IMR-90 (cell line): ENCODE measurements around the gene RAPGEF5. TPM values are rescaled to one million over a fixed set of nuclear protein-coding genes. Genes with fewer than 3 reads are reported as not detected.

Experiments
- ATAC-seq: fragments of 200-7000 bp; cut with Tn5 transposase; 2 replicates; pipeline ENCODE4 v1.9.1; 2020; ENCODE audit warnings: low read depth, mild to moderate bottlenecking, moderate library complexity
- BruUV-seq: library from RNA; stranded (reverse); fragments of 400-500 nt; replicated peaks from 2 replicates; lab custom pipeline; 2021; lab: Mats Ljungman, UMichigan
- CTCF ChIA-PET: fragments of 300-600 bp; formaldehyde crosslinking; extraction: SDS; loops from one replicate; lab custom pipeline; 2021; ENCODE audit warnings: antibody characterized with exemption; lab: Yijun Ruan, JAX
- POLR2A ChIA-PET: fragments of 300-600 bp; sonication (Branson Sonifier 250); formaldehyde crosslinking; loops from one replicate; lab custom pipeline; 2022; ENCODE audit warnings: antibody characterized with exemption; ENCODE audit not compliant: unreplicated experiment; lab: Charles Lee
- DNase-seq: peaks from one replicate; pipeline ENCODE4 v3.0.0; 2013
- H2AFZ ChIP-seq: replicated peaks from 2 replicates; pipeline ENCODE3; 2013; ENCODE audit warnings: low read length, mild to moderate bottlenecking; ENCODE audit not compliant: poor library complexity
- H2AK5ac ChIP-seq: 2 replicates; pipeline ENCODE4 v1.6.1; 2013; ENCODE audit warnings: low read depth, low read length, inconsistent platforms
- H2AK9ac ChIP-seq: replicated peaks from 2 replicates; pipeline ENCODE3; 2013; ENCODE audit warnings: mild to moderate bottlenecking, low read depth, low read length, moderate library complexity; ENCODE audit not compliant: poor library complexity
- H2BK120ac ChIP-seq: 2 replicates; pipeline ENCODE4 v1.6.1; 2013; ENCODE audit warnings: low read depth, low read length, inconsistent platforms
- H2BK15ac ChIP-seq: 3 replicates; pipeline ENCODE4 v1.6.1; 2013; ENCODE audit warnings: low read depth, low read length, inconsistent platforms
- H2BK20ac ChIP-seq: 2 replicates; pipeline ENCODE4 v1.6.1; 2013; ENCODE audit warnings: low read depth, mild to moderate bottlenecking, inconsistent platforms, low read length, moderate library complexity
- H2BK5ac ChIP-seq: 2 replicates; pipeline ENCODE4 v1.6.1; 2013; ENCODE audit warnings: mild to moderate bottlenecking, low read depth, low read length, inconsistent platforms; ENCODE audit not compliant: poor library complexity, severe bottlenecking
- H3K14ac ChIP-seq: replicated peaks from 2 replicates; pipeline ENCODE4 v1.6.1; 2013; ENCODE audit warnings: low read depth, low read length, inconsistent platforms
- H3K18ac ChIP-seq: 2 replicates; pipeline ENCODE4 v1.6.1; 2013; ENCODE audit warnings: low read depth, low read length, control low read depth
- H3K23ac ChIP-seq: 2 replicates; pipeline ENCODE4 v1.6.1; 2013; ENCODE audit warnings: low read depth, low read length, inconsistent platforms
- H3K27ac ChIP-seq: 2 replicates; pipeline ENCODE4 v1.5.1; 2013; ENCODE audit warnings: mild to moderate bottlenecking, control low read depth, low read length; ENCODE audit not compliant: insufficient read depth
- H3K27me3 ChIP-seq: 2 replicates; pipeline ENCODE4 v1.6.1; 2013; ENCODE audit warnings: low read length; ENCODE audit not compliant: control insufficient read depth, insufficient read depth
- H3K36me3 ChIP-seq: 2 replicates; pipeline ENCODE4 v1.6.1; 2013; ENCODE audit warnings: low read length, mixed read lengths; ENCODE audit not compliant: control insufficient read depth, insufficient read depth
- H3K4ac ChIP-seq: 2 replicates; pipeline ENCODE4 v1.6.1; 2013; ENCODE audit warnings: low read depth, low read length, inconsistent platforms
- H3K4me1 ChIP-seq: 2 replicates; pipeline ENCODE4 v1.6.1; 2013; ENCODE audit warnings: low read length, mixed read lengths; ENCODE audit not compliant: control insufficient read depth, insufficient read depth
- H3K4me2 ChIP-seq: 2 replicates; pipeline ENCODE4 v1.6.1; 2013; ENCODE audit warnings: low read depth, mild to moderate bottlenecking, control low read depth, low read length, moderate library complexity
- H3K4me3 ChIP-seq: 2 replicates; pipeline ENCODE4 v1.5.1; 2013; ENCODE audit warnings: low read depth, mild to moderate bottlenecking, control low read depth, low read length, moderate library complexity; ENCODE audit not compliant: insufficient read depth
- H3K56ac ChIP-seq: 2 replicates; pipeline ENCODE4 v1.6.1; 2013; ENCODE audit warnings: low read length, inconsistent platforms; ENCODE audit not compliant: insufficient read depth; ENCODE audit errors: extremely low read depth
- H3K79me1 ChIP-seq, 2 experiments: 2 replicates each; pipeline ENCODE4 v1.6.1; 2013; ENCODE audit warnings: low read length in 2 of 2, inconsistent platforms in 1 of 2, low read depth in 1 of 2
- H3K9ac ChIP-seq: 2 replicates; pipeline ENCODE4 v1.6.1; 2013; ENCODE audit warnings: low read depth, low read length, control low read depth
- H3K9me1 ChIP-seq: 2 replicates; pipeline ENCODE4 v1.6.1; 2013; ENCODE audit warnings: low read length, inconsistent platforms; ENCODE audit not compliant: insufficient read depth
- H3K9me3 ChIP-seq: 2 replicates; pipeline ENCODE4 v1.6.1; 2013; ENCODE audit warnings: low read length; ENCODE audit not compliant: control insufficient read depth, insufficient read depth
- H4K20me1 ChIP-seq: 2 replicates; pipeline ENCODE4 v1.6.1; 2013; ENCODE audit warnings: low read length, inconsistent platforms; ENCODE audit not compliant: insufficient read depth
- H4K5ac ChIP-seq: 2 replicates; pipeline ENCODE4 v1.6.1; 2013; ENCODE audit warnings: mild to moderate bottlenecking, low read depth, low read length, control low read depth
- H4K8ac ChIP-seq, 2 experiments: 2 replicates each; pipeline ENCODE4 v1.6.1; 2013; ENCODE audit warnings: low read depth in 2 of 2, low read length in 2 of 2, control low read depth in 1 of 2, inconsistent platforms in 1 of 2
- H4K91ac ChIP-seq: 2 replicates; pipeline ENCODE4 v1.6.1; 2013; ENCODE audit warnings: low read depth, low read length, inconsistent platforms; ENCODE audit not compliant: insufficient read depth
- BHLHE40 ChIP-seq: fragments of 150-350 bp; IDR thresholded peaks from 2 replicates; pipeline ENCODE4 v1.6.1; 2016; ENCODE audit warnings: mild to moderate bottlenecking, low read depth, low read length
- CEBPB ChIP-seq: IDR thresholded peaks from 2 replicates; pipeline ENCODE4 v1.6.1; 2012; ENCODE audit warnings: low read depth, low read length, improper control_type of control experiment
- CHD1 ChIP-seq: IDR thresholded peaks from 2 replicates; pipeline ENCODE4 v1.6.1; 2012; ENCODE audit warnings: low read depth, low read length, improper control_type of control experiment
- FOS ChIP-seq: fragments of 150-350 bp; IDR thresholded peaks from 2 replicates; pipeline ENCODE4 v1.6.1; 2016; ENCODE audit warnings: low read depth, low read length
- MAFK ChIP-seq: IDR thresholded peaks from 2 replicates; pipeline ENCODE4 v1.6.1; 2012; ENCODE audit warnings: low read depth, low read length, improper control_type of control experiment
- MAZ ChIP-seq: IDR thresholded peaks from 2 replicates; pipeline ENCODE4 v1.6.1; 2012; ENCODE audit warnings: low read depth, mild to moderate bottlenecking, low read length, improper control_type of control experiment, moderate library complexity, borderline replicate concordance
- MXI1 ChIP-seq: IDR thresholded peaks from 2 replicates; pipeline ENCODE4 v1.6.1; 2012; ENCODE audit warnings: low read depth, mild to moderate bottlenecking, low read length, moderate library complexity, borderline replicate concordance
- NFE2L2 ChIP-seq: fragments of 150-350 bp; IDR thresholded peaks from 2 replicates; pipeline ENCODE4 v1.6.1; 2016; ENCODE audit warnings: low read depth, mild to moderate bottlenecking, low read length
- POLR2A ChIP-seq: IDR thresholded peaks from 2 replicates; pipeline ENCODE4 v1.6.1; 2012; ENCODE audit warnings: mild to moderate bottlenecking, low read depth, low read length
- RAD21 ChIP-seq: IDR thresholded peaks from 2 replicates; pipeline ENCODE4 v1.6.1; 2012; ENCODE audit warnings: low read length, improper control_type of control experiment
- RCOR1 ChIP-seq: IDR thresholded peaks from 2 replicates; pipeline ENCODE4 v1.6.1; 2012; ENCODE audit warnings: mild to moderate bottlenecking, low read length, improper control_type of control experiment; ENCODE audit not compliant: insufficient replicate concordance
- RFX5 ChIP-seq: IDR thresholded peaks from 2 replicates; pipeline ENCODE4 v1.8.0; 2012; ENCODE audit warnings: low read depth, mild to moderate bottlenecking, low read length, moderate library complexity
- WGBS, 2 experiments: methylation state at CpG; one replicate each; pipeline versions ENCODE4 v1.1.5 to v1.1.7; 2013; ENCODE audit warnings: missing lambda C conversion rate in 2 of 2; ENCODE audit not compliant: insufficient read length in 1 of 2; ENCODE audit errors: extremely low coverage in 2 of 2; 5-methylcytosine and 5-hydroxymethylcytosine counted together
- dilution Hi-C: fragments of 300-500 bp; cut with HindIII; formaldehyde crosslinking; loops from one replicate; pipeline ENCODE4 v1.14.3; 2018; ENCODE audit warnings: low sequenced_read_pairs; ENCODE audit not compliant: unreplicated experiment
- in situ Hi-C: fragments of 300-500 bp; cut with MboI; formaldehyde crosslinking; loops from 3 replicates; pipeline ENCODE4 v1.14.3; 2019; ENCODE audit warnings: low sequenced_read_pairs, inconsistent platforms, mixed read lengths
- intact Hi-C: fragments of 100-400 bp; cut with micrococcal nuclease; formaldehyde crosslinking; loops from 2 replicates; pipeline ENCODE4 v1.10.0; 2022
- polyA plus RNA-seq, 3 experiments: library from polyadenylated mRNA; depleted of rRNA; stranded (reverse); fragments of >200 nt; gene quantifications; 2 replicates each; pipeline ENCODE4 v1.2.3, GENCODE V29; 2012; ENCODE audit warnings: low replicate concordance in 1 of 3
- total RNA-seq: library from RNA; depleted of rRNA; stranded (reverse); fragments of >200 nt; gene quantifications from 2 replicates; pipeline ENCODE4 v1.2.3, GENCODE V29; 2012
- TF ChIP-seq, protein P1 (sequence below): conservative IDR thresholded peaks from 2 replicates; pipeline ENCODE4 v1.5.1; 2012; ENCODE audit warnings: mild to moderate bottlenecking, low read depth, low read length, improper control_type of control experiment
- TF ChIP-seq, protein P2 (sequence below): fragments of 150-350 bp; IDR thresholded peaks from 2 replicates; pipeline ENCODE4 v1.6.1; 2017; ENCODE audit warnings: mild to moderate bottlenecking, antibody characterized with exemption, low read length, low read depth
- TF ChIP-seq, protein P3 (sequence below): fragments of 150-350 bp; IDR thresholded peaks from 2 replicates; pipeline ENCODE4 v1.6.1; 2016; ENCODE audit warnings: low read depth, mild to moderate bottlenecking, low read length, moderate library complexity, borderline replicate concordance

RAPGEF5 gene
- total and polyA plus RNA-seq, 2 of the 4 experiments (the other 2 are of a cell fraction) = 0.05 to 0.18 TPM

DNA sequence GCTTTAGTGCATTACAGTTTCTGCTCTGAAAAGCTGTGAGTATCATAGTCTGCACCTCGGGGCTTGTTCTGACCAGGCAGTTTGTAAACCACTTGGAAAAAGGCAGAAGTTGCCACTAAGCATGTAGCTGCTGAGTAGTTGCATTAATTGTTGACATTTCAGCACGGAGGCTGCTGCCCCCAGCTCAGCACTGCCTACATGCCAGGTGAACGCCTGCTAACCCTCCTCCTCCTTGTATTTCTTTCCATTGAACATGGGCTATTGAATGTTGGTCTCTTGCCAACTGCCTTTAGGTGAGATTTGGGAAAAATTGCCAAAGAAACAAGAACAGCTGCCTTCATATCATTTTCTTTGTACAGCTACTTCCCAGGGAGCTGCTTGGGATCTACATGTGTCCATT is 164.2 kb downstream of the RAPGEF5 start:
- BruUV-seq = no TSS peak
- no peaks in the 10 kb centered on the region for H3K9me1 ChIP-seq
- DNase-seq = no peak
- H3K23ac ChIP-seq = no peak overlapping the region
- H3K27ac ChIP-seq = no peak overlapping the region
- H2BK15ac ChIP-seq = no peak overlapping the region
- H3K79me1 ChIP-seq = no peaks in the 10 kb centered on the region
- no peak overlapping the region for H2BK5ac ChIP-seq
- POLR2A ChIA-PET = interaction anchor here (0.5 kb wide), 1 partner anchor 67 kb away, joined by 8 read pairs; no protein-coding TSS in a partner anchor
- no peak overlapping the region for H2AK9ac ChIP-seq
- H3K9ac ChIP-seq = no peak overlapping the region
- intact Hi-C loops = no loop called here
- no peaks in the 10 kb centered on the region for H3K36me3 ChIP-seq
- in situ Hi-C loops = no loop called here
- no peaks in the 10 kb centered on the region for H4K20me1 ChIP-seq
- no peak for ATAC-seq
- H4K5ac ChIP-seq = no peak overlapping the region
- no peak overlapping the region for H3K18ac ChIP-seq
- peaks cover 5% of the 10 kb centered on the region for H3K27me3 ChIP-seq
- no peak overlapping the region for H3K4ac ChIP-seq
- H2AFZ ChIP-seq = no peak overlapping the region
- TF ChIP-seq CEBPB = no peak
- no peak for TF ChIP-seq CHD1
- TF ChIP-seq RAD21 = no peak
- TF ChIP-seq, protein P1, sequence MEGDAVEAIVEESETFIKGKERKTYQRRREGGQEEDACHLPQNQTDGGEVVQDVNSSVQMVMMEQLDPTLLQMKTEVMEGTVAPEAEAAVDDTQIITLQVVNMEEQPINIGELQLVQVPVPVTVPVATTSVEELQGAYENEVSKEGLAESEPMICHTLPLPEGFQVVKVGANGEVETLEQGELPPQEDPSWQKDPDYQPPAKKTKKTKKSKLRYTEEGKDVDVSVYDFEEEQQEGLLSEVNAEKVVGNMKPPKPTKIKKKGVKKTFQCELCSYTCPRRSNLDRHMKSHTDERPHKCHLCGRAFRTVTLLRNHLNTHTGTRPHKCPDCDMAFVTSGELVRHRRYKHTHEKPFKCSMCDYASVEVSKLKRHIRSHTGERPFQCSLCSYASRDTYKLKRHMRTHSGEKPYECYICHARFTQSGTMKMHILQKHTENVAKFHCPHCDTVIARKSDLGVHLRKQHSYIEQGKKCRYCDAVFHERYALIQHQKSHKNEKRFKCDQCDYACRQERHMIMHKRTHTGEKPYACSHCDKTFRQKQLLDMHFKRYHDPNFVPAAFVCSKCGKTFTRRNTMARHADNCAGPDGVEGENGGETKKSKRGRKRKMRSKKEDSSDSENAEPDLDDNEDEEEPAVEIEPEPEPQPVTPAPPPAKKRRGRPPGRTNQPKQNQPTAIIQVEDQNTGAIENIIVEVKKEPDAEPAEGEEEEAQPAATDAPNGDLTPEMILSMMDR = no peak
- TF ChIP-seq, protein P2, sequence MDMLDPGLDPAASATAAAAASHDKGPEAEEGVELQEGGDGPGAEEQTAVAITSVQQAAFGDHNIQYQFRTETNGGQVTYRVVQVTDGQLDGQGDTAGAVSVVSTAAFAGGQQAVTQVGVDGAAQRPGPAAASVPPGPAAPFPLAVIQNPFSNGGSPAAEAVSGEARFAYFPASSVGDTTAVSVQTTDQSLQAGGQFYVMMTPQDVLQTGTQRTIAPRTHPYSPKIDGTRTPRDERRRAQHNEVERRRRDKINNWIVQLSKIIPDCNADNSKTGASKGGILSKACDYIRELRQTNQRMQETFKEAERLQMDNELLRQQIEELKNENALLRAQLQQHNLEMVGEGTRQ = no peak
- TF ChIP-seq POLR2A = no peak
- no peak for TF ChIP-seq NFE2L2
- TF ChIP-seq RCOR1 = no peak
- TF ChIP-seq, protein P3, sequence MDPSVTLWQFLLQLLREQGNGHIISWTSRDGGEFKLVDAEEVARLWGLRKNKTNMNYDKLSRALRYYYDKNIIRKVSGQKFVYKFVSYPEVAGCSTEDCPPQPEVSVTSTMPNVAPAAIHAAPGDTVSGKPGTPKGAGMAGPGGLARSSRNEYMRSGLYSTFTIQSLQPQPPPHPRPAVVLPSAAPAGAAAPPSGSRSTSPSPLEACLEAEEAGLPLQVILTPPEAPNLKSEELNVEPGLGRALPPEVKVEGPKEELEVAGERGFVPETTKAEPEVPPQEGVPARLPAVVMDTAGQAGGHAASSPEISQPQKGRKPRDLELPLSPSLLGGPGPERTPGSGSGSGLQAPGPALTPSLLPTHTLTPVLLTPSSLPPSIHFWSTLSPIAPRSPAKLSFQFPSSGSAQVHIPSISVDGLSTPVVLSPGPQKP = no peak
- TF ChIP-seq RFX5 = no peak
- no peak for TF ChIP-seq FOS
- TF ChIP-seq MXI1 = no peak
- no peak for TF ChIP-seq MAZ
- TF ChIP-seq BHLHE40 = no peak
- TF ChIP-seq MAFK = no peak
- no peak overlapping the region for H2BK20ac ChIP-seq
- no peaks in the 10 kb centered on the region for H3K4me1 ChIP-seq
- no peak overlapping the region for H2BK120ac ChIP-seq
- no peak overlapping the region for H3K56ac ChIP-seq
- CTCF ChIA-PET = interaction anchor here (0.6 kb wide), 1 partner anchor 1534 kb away, joined by 6 read pairs; no protein-coding TSS in a partner anchor
- H4K8ac ChIP-seq = no peak overlapping the region
- no peak overlapping the region for H3K4me3 ChIP-seq
- H4K91ac ChIP-seq = no peak overlapping the region
- no CpG with 5 or more reads among the region's 3 CpGs for WGBS, 2 experiments
- no peaks in the 10 kb centered on the region for H3K9me3 ChIP-seq
- dilution Hi-C loops = no loop called here
- no peak overlapping the region for H3K4me2 ChIP-seq
- no peak overlapping the region for H3K14ac ChIP-seq
- H2AK5ac ChIP-seq = no peak overlapping the region
